GM18870 (cell line): Measurements from ENCODE around the gene TC2N.
"Not testable (repeated sequence)": the region's sequence is repeated elsewhere in the genome, so short reads cannot be mapped to it uniquely, and the experiment has no call there.

Source experiments
- ATAC-seq: cut with Tn5 transposase; IDR thresholded peaks from one replicate; pipeline ENCODE4 v1.9.1; 2021; ENCODE audit warnings: moderate library complexity; ENCODE audit not compliant: unreplicated experiment

The TC2N gene

GRCh38 chr14:91770185-91770584 is 97.2 kb downstream of the TC2N start:
- ATAC-seq = no peak

- ATAC-seq = no peak
Measured at GRCh38 chr14:91755570-91756295, 111.6 kb downstream of the TC2N start.

- ATAC-seq = no peak
Measured at GRCh38 chr14:91754819-91755218, 112.5 kb downstream of the TC2N start.

- ATAC-seq = no peak
Measured at GRCh38 chr14:91754185-91754584, 113.2 kb downstream of the TC2N start.

- no peak for ATAC-seq
Measured at GRCh38 chr14:91753501-91754128, 113.7 kb downstream of the TC2N start.

GRCh38 chr14:91752961-91753360 is 114.4 kb downstream of the TC2N start:
- ATAC-seq = no peak

GRCh38 chr14:91751719-91752118 is 115.6 kb downstream of the TC2N start:
- ATAC-seq = no peak

GRCh38 chr14:91750634-91751198 is 116.6 kb downstream of the TC2N start:
- no peak for ATAC-seq

GRCh38 chr14:91749868-91750267 is 117.5 kb downstream of the TC2N start:
- ATAC-seq = no peak

- ATAC-seq = no peak
Measured at GRCh38 chr14:91748049-91748448, 119.3 kb downstream of the TC2N start.

GRCh38 chr14:91745344-91745743 is 122.0 kb downstream of the TC2N start:
- ATAC-seq = no peak

- ATAC-seq = no peak
Measured at GRCh38 chr14:91744068-91744480, 123.3 kb downstream of the TC2N start.

GRCh38 chr14:91743305-91743653 is 124.1 kb downstream of the TC2N start:
- ATAC-seq = no peak

- no peak for ATAC-seq
Measured at GRCh38 chr14:91742621-91743304, 124.6 kb downstream of the TC2N start.

GRCh38 chr14:91739867-91740266 is 127.5 kb downstream of the TC2N start:
- ATAC-seq = not testable (repeated sequence)

GRCh38 chr14:91737619-91738018 is 129.7 kb downstream of the TC2N start:
- no peak for ATAC-seq

GRCh38 chr14:91732859-91733477 is 134.4 kb downstream of the TC2N start:
- no peak for ATAC-seq

GRCh38 chr14:91732439-91732838 is 134.9 kb downstream of the TC2N start:
- ATAC-seq = no peak

- no peak for ATAC-seq
Measured at GRCh38 chr14:91731986-91732385, 135.3 kb downstream of the TC2N start, which contains the start of gene CATSPERB. Gene CATSPERB, minus strand, starts transcription at chr14:91732086. Its CDS starts 2,607 bp downstream, at chr14:91729479.

- ATAC-seq = no peak
Measured at GRCh38 chr14:91731018-91731417, 136.3 kb downstream of the TC2N start.

- no peak for ATAC-seq
Measured at GRCh38 chr14:91729756-91730155, 137.6 kb downstream of the TC2N start.
